ENCODE results near the gene CCDC148. TPM values are rescaled to one million over a fixed set of nuclear protein-coding genes. Genes with fewer than 3 reads are reported as not detected.

CCDC148 gene
- total and polyA plus RNA-seq, 2 donors (not counting 3 experiments of a cell fraction or from before 2014, with no cell fraction given): 0.04 to 0.69 TPM

GRCh38 chr2:158199928-158200650, 256.5 kb downstream of the CCDC148 start:
- H3K4me1 ChIP-seq (ENCODE audit: control insufficient read depth, extremely low read depth, insufficient read depth, low read length): peaks cover 16% of the 10 kb centered on the region
- H3K4me2 ChIP-seq (ENCODE audit: insufficient read depth, low read length): no peak overlapping the region
- no peak overlapping the region for H2AFZ ChIP-seq (ENCODE audit: low read depth, low read length)
- POLR2A ChIA-PET: no interaction called here
- no peak overlapping the region for H3K9ac ChIP-seq (replicated peaks; ENCODE audit: extremely low read depth, insufficient read depth, low read length)
- DNase-seq (ENCODE audit: low read depth, low spot score): no peak
- H3K4me3 ChIP-seq (replicated peaks in 1 of 3; ENCODE audit: insufficient read depth in 1 of 3, low read depth in 1 of 3, low read length in 3 of 3): no peak overlapping the region
- dilution Hi-C loops (cut with MboI; ENCODE audit: extremely low pct_ligation_motif_present, low sequenced_read_pairs): no loop called here
- H3K79me2 ChIP-seq (ENCODE audit: control insufficient read depth, insufficient read depth, low read length): no peaks in the 10 kb centered on the region
- H3K36me3 ChIP-seq (ENCODE audit: control insufficient read depth in 2 of 2, extremely low read depth in 1 of 2, insufficient read depth in 2 of 2, low read length in 2 of 2): no peaks in the 10 kb centered on the region
- no peaks in the 10 kb centered on the region for H4K20me1 ChIP-seq (replicated peaks; ENCODE audit: control insufficient read depth, extremely low read depth, insufficient read depth, low read length)
- TF ChIP-seq FOS (IDR thresholded peaks at IDR 0.05; ENCODE audit: borderline replicate concordance, insufficient read depth, low read length) (no peak), MYC (IDR thresholded peaks at IDR 0.05; ENCODE audit: low read depth, low read length) (no peak), JUN (IDR thresholded peaks at IDR 0.05; ENCODE audit: borderline replicate concordance, insufficient read depth, insufficient read length, low read depth) (no peak), POLR2AphosphoS5 (IDR thresholded peaks at IDR 0.05; ENCODE audit: insufficient read depth, low read depth, low read length) (no peak), EZH2 (IDR thresholded peaks at IDR 0.05; ENCODE audit: borderline replicate concordance, low read depth, low read length, severe bottlenecking) (no peak)
- H3K27me3 ChIP-seq (ENCODE audit: control insufficient read depth in 2 of 2, insufficient read depth in 2 of 2, low read length in 2 of 2): no peaks in the 10 kb centered on the region
- no peaks in the 10 kb centered on the region for H3K9me3 ChIP-seq (replicated peaks; ENCODE audit: control insufficient read depth, insufficient read depth, low read length)
- no TSS peak for BruUV-seq (replicated peaks)
- CTCF ChIA-PET: no interaction called here
- no peak for FAIRE-seq
- intact Hi-C loops (cut with micrococcal nuclease): no loop called here
- no peak overlapping the region for H3K27ac ChIP-seq (ENCODE audit: insufficient read depth, low read depth, low read length)
- H3K9me1 ChIP-seq (replicated peaks; ENCODE audit: control insufficient read depth, extremely low read depth, insufficient read depth, low read length): no peaks in the 10 kb centered on the region

GRCh38 chr2:158197940-158198339, 258.6 kb downstream of the CCDC148 start:
- dilution Hi-C loops (cut with MboI; ENCODE audit: extremely low pct_ligation_motif_present, low sequenced_read_pairs) (no loop called here), intact Hi-C loops (cut with micrococcal nuclease) (no loop called here)
- no peak overlapping the region for H3K4me2 ChIP-seq (ENCODE audit: insufficient read depth, low read length)
- H2AFZ ChIP-seq (ENCODE audit: low read depth, low read length): no peak overlapping the region
- POLR2A ChIA-PET: no interaction called here
- H3K79me2 ChIP-seq (ENCODE audit: control insufficient read depth, insufficient read depth, low read length): no peaks in the 10 kb centered on the region
- FAIRE-seq: no peak
- no peak for DNase-seq (ENCODE audit: low read depth, low spot score)
- H3K4me3 ChIP-seq (replicated peaks in 1 of 3; ENCODE audit: insufficient read depth in 1 of 3, low read depth in 1 of 3, low read length in 3 of 3): no peak overlapping the region
- peaks cover 16% of the 10 kb centered on the region for H3K4me1 ChIP-seq (ENCODE audit: control insufficient read depth, extremely low read depth, insufficient read depth, low read length)
- no peaks in the 10 kb centered on the region for H3K9me1 ChIP-seq (replicated peaks; ENCODE audit: control insufficient read depth, extremely low read depth, insufficient read depth, low read length)
- no peaks in the 10 kb centered on the region for H3K27me3 ChIP-seq (ENCODE audit: control insufficient read depth in 2 of 2, insufficient read depth in 2 of 2, low read length in 2 of 2)
- H4K20me1 ChIP-seq (replicated peaks; ENCODE audit: control insufficient read depth, extremely low read depth, insufficient read depth, low read length): no peaks in the 10 kb centered on the region
- CTCF ChIA-PET: no interaction called here
- H3K9ac ChIP-seq (replicated peaks; ENCODE audit: extremely low read depth, insufficient read depth, low read length): no peak overlapping the region
- H3K36me3 ChIP-seq (ENCODE audit: control insufficient read depth in 2 of 2, extremely low read depth in 1 of 2, insufficient read depth in 2 of 2, low read length in 2 of 2): no peaks in the 10 kb centered on the region
- no peak overlapping the region for H3K27ac ChIP-seq (ENCODE audit: insufficient read depth, low read depth, low read length)
- no TSS peak for BruUV-seq (replicated peaks)
- H3K9me3 ChIP-seq (replicated peaks; ENCODE audit: control insufficient read depth, insufficient read depth, low read length): no peaks in the 10 kb centered on the region
- no peak for TF ChIP-seq MYC (IDR thresholded peaks at IDR 0.05; ENCODE audit: low read depth, low read length)
- no peak for TF ChIP-seq FOS (IDR thresholded peaks at IDR 0.05; ENCODE audit: borderline replicate concordance, insufficient read depth, low read length)
- TF ChIP-seq JUN (IDR thresholded peaks at IDR 0.05; ENCODE audit: borderline replicate concordance, insufficient read depth, insufficient read length, low read depth): no peak
- no peak for TF ChIP-seq POLR2A (IDR thresholded peaks at IDR 0.05; ENCODE audit: low read depth, low read length)
- no peak for TF ChIP-seq GATA2 (IDR thresholded peaks at IDR 0.05; ENCODE audit: insufficient read depth, insufficient read length, low read depth, low read length)
- no peak for TF ChIP-seq EZH2 (IDR thresholded peaks at IDR 0.05; ENCODE audit: borderline replicate concordance, low read depth, low read length, severe bottlenecking)
- no peak for TF ChIP-seq POLR2AphosphoS5 (IDR thresholded peaks at IDR 0.05; ENCODE audit: insufficient read depth, low read depth, low read length)
- TF ChIP-seq CTCF (IDR thresholded peaks at IDR 0.05; ENCODE audit: extremely low read depth in 1 of 2, insufficient read depth in 1 of 2, low read depth in 1 of 2, low read length in 2 of 2): no peak
- no peak for TF ChIP-seq MAX (IDR thresholded peaks at IDR 0.05; ENCODE audit: insufficient read depth, insufficient read length)

All from endothelial cell of umbilical vein (primary cell).